Retinal pigment epithelial cell (primary cell): ENCODE data around the gene EFHD2.

Source experiments
- DNase-seq: peaks from one replicate; pipeline ENCODE4 v3.0.0-alpha.2; 2010; ENCODE audit warnings: low read depth
- H3K4me3 ChIP-seq: 2 replicates; pipeline ENCODE4 v1.5.1; 2011; ENCODE audit warnings: mild to moderate bottlenecking, low read length, control low read depth, moderate library complexity
- TF ChIP-seq, protein P1 (sequence below): conservative IDR thresholded peaks from 2 replicates; pipeline ENCODE4 v1.5.1; 2011; ENCODE audit warnings: low read depth, low read length, control low read depth, inconsistent platforms

EFHD2 gene

DNA sequence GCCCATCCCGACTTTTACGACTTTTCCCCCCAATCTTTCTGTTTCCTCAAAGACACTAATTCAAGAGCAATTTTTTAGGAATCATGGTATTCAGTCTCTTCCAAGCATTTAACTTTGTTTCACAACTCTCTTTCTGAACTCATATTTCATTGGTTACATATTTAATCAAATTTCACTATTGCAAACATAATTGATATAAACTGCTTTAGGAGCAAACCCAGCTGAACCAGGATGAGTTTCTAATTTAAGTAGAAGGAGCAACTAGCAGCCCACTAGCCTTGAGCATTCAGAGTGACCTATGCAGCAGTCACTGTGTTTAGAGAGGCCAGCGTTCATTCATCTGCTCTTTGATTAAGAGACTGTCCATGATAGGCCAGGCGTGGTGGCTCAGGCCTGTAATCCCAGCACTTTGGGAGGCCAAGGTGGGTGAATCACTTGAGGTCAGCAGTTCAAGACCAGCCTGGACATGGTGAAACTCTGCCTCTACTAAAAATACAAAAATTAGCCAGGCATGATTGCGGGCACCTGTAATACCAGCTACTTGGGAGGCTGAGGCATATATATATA, 68.0 kb downstream of the EFHD2 start:
- no peak for DNase-seq

More for the DNA sequence above, 68.0 kb downstream of the EFHD2 start:
- TF ChIP-seq, protein P1, sequence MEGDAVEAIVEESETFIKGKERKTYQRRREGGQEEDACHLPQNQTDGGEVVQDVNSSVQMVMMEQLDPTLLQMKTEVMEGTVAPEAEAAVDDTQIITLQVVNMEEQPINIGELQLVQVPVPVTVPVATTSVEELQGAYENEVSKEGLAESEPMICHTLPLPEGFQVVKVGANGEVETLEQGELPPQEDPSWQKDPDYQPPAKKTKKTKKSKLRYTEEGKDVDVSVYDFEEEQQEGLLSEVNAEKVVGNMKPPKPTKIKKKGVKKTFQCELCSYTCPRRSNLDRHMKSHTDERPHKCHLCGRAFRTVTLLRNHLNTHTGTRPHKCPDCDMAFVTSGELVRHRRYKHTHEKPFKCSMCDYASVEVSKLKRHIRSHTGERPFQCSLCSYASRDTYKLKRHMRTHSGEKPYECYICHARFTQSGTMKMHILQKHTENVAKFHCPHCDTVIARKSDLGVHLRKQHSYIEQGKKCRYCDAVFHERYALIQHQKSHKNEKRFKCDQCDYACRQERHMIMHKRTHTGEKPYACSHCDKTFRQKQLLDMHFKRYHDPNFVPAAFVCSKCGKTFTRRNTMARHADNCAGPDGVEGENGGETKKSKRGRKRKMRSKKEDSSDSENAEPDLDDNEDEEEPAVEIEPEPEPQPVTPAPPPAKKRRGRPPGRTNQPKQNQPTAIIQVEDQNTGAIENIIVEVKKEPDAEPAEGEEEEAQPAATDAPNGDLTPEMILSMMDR = no peak
- no peak overlapping the region for H3K4me3 ChIP-seq
